ENCODE data around the gene TNNC1. TPM values are rescaled to one million over a fixed set of nuclear protein-coding genes. Genes with fewer than 3 reads are reported as not detected.
A peak's percentile ranks its signal among the peaks of the same experiment; 100 is the strongest.

Gene TNNC1
- total and polyA plus RNA-seq, 2 of the 13 experiments (the other 11 are each of a cell fraction or from before 2014, with no cell fraction given) = 11.8 to 36.4 TPM

GRCh38 chr3:52456800-52457183 is 3.0 kb upstream of the TNNC1 start (continued):
- no peak for TF ChIP-seq TFDP2 (CRISPR knock-in tag; IDR thresholded peaks at IDR 0.05)
- TF ChIP-seq PAF1 (CRISPR knock-in tag; IDR thresholded peaks at IDR 0.05) = no peak
- TF ChIP-seq PRDM10 (CRISPR knock-in tag; IDR thresholded peaks at IDR 0.05; ENCODE audit: low read depth) = peak; percentile 80; the same call in 1 of the 2 replicates
- TF ChIP-seq ZFAT (CRISPR knock-in tag; conservative IDR thresholded peaks at IDR 0.05) = no peak
- no peak for TF ChIP-seq ZNF441 (CRISPR knock-in tag; IDR thresholded peaks at IDR 0.05; ENCODE audit: borderline replicate concordance)
- no peak for TF ChIP-seq CCAR2 (optimal IDR thresholded peaks at IDR 0.05; ENCODE audit: low read depth, low read length)
- no peak for TF ChIP-seq ZKSCAN5 (CRISPR knock-in tag; IDR thresholded peaks at IDR 0.05)
- no peak for TF ChIP-seq KMT2B (CRISPR knock-in tag; IDR thresholded peaks at IDR 0.05)

Data from HepG2 (cell line).